ENCODE results near the gene FADS1.

FADS1 gene

DNA sequence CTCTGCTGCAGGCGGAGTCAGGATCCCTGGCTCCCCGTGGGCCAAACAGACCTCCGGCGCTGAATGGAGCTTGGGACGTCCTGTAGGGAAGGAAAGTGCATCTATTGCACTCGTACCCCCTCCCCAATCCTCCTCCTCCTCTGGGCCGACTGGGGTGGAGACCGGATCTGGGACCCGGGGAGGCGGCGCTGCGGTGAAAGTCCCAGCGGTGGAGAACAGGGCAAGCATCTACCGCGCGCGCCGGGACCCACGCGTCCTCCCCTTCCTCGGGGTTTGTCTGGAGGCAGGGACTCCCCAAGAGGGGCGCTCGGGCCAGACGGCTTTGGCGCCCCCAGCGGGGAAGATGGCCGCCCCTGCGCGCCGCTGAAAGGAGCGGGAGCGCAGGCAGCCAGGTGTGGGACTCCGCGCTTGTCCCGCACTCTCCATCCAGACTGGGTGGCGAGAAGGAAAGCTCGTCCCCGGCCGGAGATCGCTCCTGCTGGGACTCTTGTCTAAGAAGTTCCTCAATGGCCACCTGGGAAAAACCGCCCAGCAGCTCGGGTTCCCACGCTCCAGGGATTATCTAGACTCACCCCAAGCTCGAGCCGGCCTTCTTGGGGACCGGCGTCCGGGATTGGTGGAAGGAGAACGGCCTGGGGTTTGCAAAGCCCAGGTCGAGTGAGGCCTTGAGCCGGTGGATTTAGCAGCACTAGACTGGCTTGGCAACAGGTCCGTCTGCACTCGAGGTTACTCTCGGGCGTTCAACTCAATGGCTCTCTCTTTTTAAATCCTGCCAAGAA is 12.0 kb upstream of the FADS1 start:
- Histone ChIP-seq H3K9me3 (ENCODE audit: low read length) (no peaks in the 10 kb centered on the region), H3K27me3 (ENCODE audit: insufficient read depth, low read length) (no peaks in the 10 kb centered on the region), H3F3A (ENCODE audit: insufficient read depth, low read length) (no peaks in the 10 kb centered on the region), H3K4me2 (ENCODE audit: low read length) (peak overlapping the region; percentile 71), H3K27ac (ENCODE audit: low read depth, low read length, poor library complexity, severe bottlenecking) (peak overlapping the region; percentile 96), H3K9me2 (ENCODE audit: low read depth, low read length) (no peaks in the 10 kb centered on the region), H3K4me3 (ENCODE audit: low read depth, low read length, poor library complexity, severe bottlenecking) (peak overlapping the region; percentile 72), H3K4me1 (ENCODE audit: insufficient read depth, low read length, severe bottlenecking) (peaks cover 62% of the 10 kb centered on the region), H3K9ac (ENCODE audit: low read length) (peak overlapping the region; percentile 80), H4K20me1 (ENCODE audit: insufficient read depth, low read length) (no peaks in the 10 kb centered on the region), H3K36me3 (ENCODE audit: insufficient read depth, low read length) (peaks cover 7% of the 10 kb centered on the region; the same call in 1 of the 2 replicates), H2AFZ (ENCODE audit: low read length) (no peak overlapping the region), H3K79me2 (ENCODE audit: insufficient read depth, low read length) (peaks cover 10% of the 10 kb centered on the region; the same call in 1 of the 2 replicates)
- TF ChIP-seq EZH2 (IDR thresholded peaks at IDR 0.05; ENCODE audit: borderline replicate concordance, low read length): no peak
- TF ChIP-seq, protein P1, sequence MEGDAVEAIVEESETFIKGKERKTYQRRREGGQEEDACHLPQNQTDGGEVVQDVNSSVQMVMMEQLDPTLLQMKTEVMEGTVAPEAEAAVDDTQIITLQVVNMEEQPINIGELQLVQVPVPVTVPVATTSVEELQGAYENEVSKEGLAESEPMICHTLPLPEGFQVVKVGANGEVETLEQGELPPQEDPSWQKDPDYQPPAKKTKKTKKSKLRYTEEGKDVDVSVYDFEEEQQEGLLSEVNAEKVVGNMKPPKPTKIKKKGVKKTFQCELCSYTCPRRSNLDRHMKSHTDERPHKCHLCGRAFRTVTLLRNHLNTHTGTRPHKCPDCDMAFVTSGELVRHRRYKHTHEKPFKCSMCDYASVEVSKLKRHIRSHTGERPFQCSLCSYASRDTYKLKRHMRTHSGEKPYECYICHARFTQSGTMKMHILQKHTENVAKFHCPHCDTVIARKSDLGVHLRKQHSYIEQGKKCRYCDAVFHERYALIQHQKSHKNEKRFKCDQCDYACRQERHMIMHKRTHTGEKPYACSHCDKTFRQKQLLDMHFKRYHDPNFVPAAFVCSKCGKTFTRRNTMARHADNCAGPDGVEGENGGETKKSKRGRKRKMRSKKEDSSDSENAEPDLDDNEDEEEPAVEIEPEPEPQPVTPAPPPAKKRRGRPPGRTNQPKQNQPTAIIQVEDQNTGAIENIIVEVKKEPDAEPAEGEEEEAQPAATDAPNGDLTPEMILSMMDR (IDR thresholded peaks at IDR 0.05; ENCODE audit: low read length): peak; percentile 53

DNA sequence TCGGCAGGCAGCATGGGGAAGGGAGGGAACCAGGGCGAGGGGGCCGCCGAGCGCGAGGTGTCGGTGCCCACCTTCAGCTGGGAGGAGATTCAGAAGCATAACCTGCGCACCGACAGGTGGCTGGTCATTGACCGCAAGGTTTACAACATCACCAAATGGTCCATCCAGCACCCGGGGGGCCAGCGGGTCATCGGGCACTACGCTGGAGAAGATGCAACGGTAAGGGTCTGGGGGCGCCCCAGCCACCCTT is 11.5 kb upstream of the FADS1 start:
- Histone ChIP-seq H3K4me3 (ENCODE audit: low read depth, low read length, poor library complexity, severe bottlenecking) (peak overlapping the region; percentile 72), H3K4me2 (ENCODE audit: low read length) (peak overlapping the region; percentile 71), H3K27me3 (ENCODE audit: insufficient read depth, low read length) (no peaks in the 10 kb centered on the region), H3K9me2 (ENCODE audit: low read depth, low read length) (no peaks in the 10 kb centered on the region), H2AFZ (ENCODE audit: low read length) (no peak overlapping the region), H3K27ac (ENCODE audit: low read depth, low read length, poor library complexity, severe bottlenecking) (peak overlapping the region; percentile 96), H3K4me1 (ENCODE audit: insufficient read depth, low read length, severe bottlenecking) (peaks cover 57% of the 10 kb centered on the region), H4K20me1 (ENCODE audit: insufficient read depth, low read length) (no peaks in the 10 kb centered on the region), H3K9me3 (ENCODE audit: low read length) (no peaks in the 10 kb centered on the region), H3K9ac (ENCODE audit: low read length) (peak overlapping the region; percentile 80), H3K36me3 (ENCODE audit: insufficient read depth, low read length) (peaks cover 7% of the 10 kb centered on the region; the same call in 1 of the 2 replicates), H3F3A (ENCODE audit: insufficient read depth, low read length) (no peaks in the 10 kb centered on the region), H3K79me2 (ENCODE audit: insufficient read depth, low read length) (peaks cover 10% of the 10 kb centered on the region; the same call in 1 of the 2 replicates)
- no peak for TF ChIP-seq EZH2 (IDR thresholded peaks at IDR 0.05; ENCODE audit: borderline replicate concordance, low read length)
- TF ChIP-seq, protein P1 (IDR thresholded peaks at IDR 0.05; ENCODE audit: low read length): no peak

DNA sequence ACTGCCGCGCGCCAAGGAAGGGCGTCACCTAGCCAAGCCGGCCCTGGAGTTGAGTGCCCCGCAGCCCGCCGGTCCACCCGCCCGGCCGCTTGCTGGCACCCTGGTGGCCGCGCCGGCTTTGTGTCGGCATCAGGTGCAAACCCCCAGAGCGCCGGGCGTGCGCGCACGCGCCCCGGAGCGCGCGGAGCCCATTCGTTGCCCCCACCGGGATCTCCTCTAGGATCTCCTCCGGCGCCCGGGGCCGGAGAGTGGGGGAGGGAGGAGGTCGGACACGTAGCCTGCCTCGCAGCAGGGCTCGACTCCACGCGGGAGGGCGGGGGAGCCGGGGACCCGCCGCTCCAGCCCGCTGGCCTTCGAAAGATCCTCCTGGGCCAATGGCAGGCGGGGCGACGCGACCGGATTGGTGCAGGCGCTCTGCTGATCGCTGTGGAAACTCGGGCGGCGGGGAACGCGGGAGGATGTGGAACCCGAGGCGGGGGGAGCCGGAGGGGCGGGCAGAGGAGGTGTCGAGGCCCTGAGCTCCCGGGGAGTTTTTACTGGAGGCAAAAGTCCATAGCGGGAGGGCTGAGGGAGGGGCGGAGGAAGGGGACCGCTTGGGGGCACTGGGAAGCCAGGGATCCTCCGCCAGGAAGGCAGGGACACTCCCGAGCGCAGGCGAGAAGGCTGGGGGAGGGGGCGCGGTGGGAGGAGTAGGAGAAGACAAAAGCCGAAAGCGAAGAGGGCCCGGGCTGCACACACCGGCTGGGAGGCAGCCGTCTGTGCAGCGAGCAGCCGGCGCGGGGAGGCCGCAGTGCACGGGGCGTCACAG is 11.0 kb upstream of the FADS1 start, which contains the start of gene FADS2:
TSS of gene FADS2 (plus strand) at position 730 of the 808 bp plus-strand sequence. CDS start 91 bp downstream, outside the sequence.
- peaks cover 7% of the 10 kb centered on the region; the same call in 1 of the 2 replicates for H3K36me3 ChIP-seq (ENCODE audit: insufficient read depth, low read length)
- H3K79me2 ChIP-seq (ENCODE audit: insufficient read depth, low read length): peaks cover 10% of the 10 kb centered on the region; the same call in 1 of the 2 replicates
- no peaks in the 10 kb centered on the region for H3F3A ChIP-seq (ENCODE audit: insufficient read depth, low read length)
- peaks cover 51% of the 10 kb centered on the region for H3K4me1 ChIP-seq (ENCODE audit: insufficient read depth, low read length, severe bottlenecking)
- H3K27me3 ChIP-seq (ENCODE audit: insufficient read depth, low read length): no peaks in the 10 kb centered on the region
- H4K20me1 ChIP-seq (ENCODE audit: insufficient read depth, low read length): no peaks in the 10 kb centered on the region
- H3K9me3 ChIP-seq (ENCODE audit: low read length): no peaks in the 10 kb centered on the region
- peak within 1 kb of the TSS; percentile 96 for H3K27ac ChIP-seq (ENCODE audit: low read depth, low read length, poor library complexity, severe bottlenecking)
- H3K4me3 ChIP-seq (ENCODE audit: low read depth, low read length, poor library complexity, severe bottlenecking): peak within 1 kb of the TSS; percentile 72
- no peak within 1 kb of the TSS for H2AFZ ChIP-seq (ENCODE audit: low read length)
- peak within 1 kb of the TSS; percentile 71 for H3K4me2 ChIP-seq (ENCODE audit: low read length)
- peak within 1 kb of the TSS; percentile 80 for H3K9ac ChIP-seq (ENCODE audit: low read length)
- TF ChIP-seq, protein P1 (IDR thresholded peaks at IDR 0.05; ENCODE audit: low read length): no peak
- no peak for TF ChIP-seq EZH2 (IDR thresholded peaks at IDR 0.05; ENCODE audit: borderline replicate concordance, low read length)
- H3K9me2 ChIP-seq (ENCODE audit: low read depth, low read length): no peaks in the 10 kb centered on the region
